UCSD-AML1 (cell line): Measurements from ENCODE around the gene SLC29A3.
A peak's percentile ranks its signal among the peaks of the same experiment; 100 is the strongest.
"Not testable (repeated sequence)": the region's sequence is repeated elsewhere in the genome, so short reads cannot be mapped to it uniquely, and the experiment has no call there.

Experiments used
- DNase-seq: peaks from one replicate; lab custom pipeline; 2025; ENCODE audit not compliant: unreplicated experiment; lab: John Stamatoyannopoulos, UW

Gene SLC29A3

GRCh38 chr10:71283876-71284275, 35.2 kb upstream of the SLC29A3 start:
- DNase-seq, result no peak

- DNase-seq, result no peak
Observed at GRCh38 chr10:71284544-71285179, 34.4 kb upstream of the SLC29A3 start.

GRCh38 chr10:71285180-71285545, 33.9 kb upstream of the SLC29A3 start:
- peak; percentile 39 for DNase-seq

GRCh38 chr10:71285986-71286385, 33.1 kb upstream of the SLC29A3 start:
- DNase-seq, result no peak

- DNase-seq, result no peak
Observed at GRCh38 chr10:71286521-71287294, 32.4 kb upstream of the SLC29A3 start.

- DNase-seq, result no peak
Observed at GRCh38 chr10:71287456-71287855, 31.6 kb upstream of the SLC29A3 start.

- no peak for DNase-seq
Observed at GRCh38 chr10:71288461-71288860, 30.6 kb upstream of the SLC29A3 start.

- peak; percentile 80 for DNase-seq
Observed at GRCh38 chr10:71289421-71290130, 29.5 kb upstream of the SLC29A3 start.

- DNase-seq, result no peak
Observed at GRCh38 chr10:71290331-71290730, 28.7 kb upstream of the SLC29A3 start.

- DNase-seq, result no peak
Observed at GRCh38 chr10:71290806-71291527, 28.1 kb upstream of the SLC29A3 start.

- DNase-seq, result no peak
Observed at GRCh38 chr10:71291528-71291900, 27.5 kb upstream of the SLC29A3 start.

- no peak for DNase-seq
Observed at GRCh38 chr10:71292624-71293445, 26.2 kb upstream of the SLC29A3 start.

- no peak for DNase-seq
Observed at GRCh38 chr10:71293446-71294084, 25.5 kb upstream of the SLC29A3 start.

GRCh38 chr10:71294091-71294561, 24.9 kb upstream of the SLC29A3 start:
- DNase-seq, result no peak

- DNase-seq, result no peak
Observed at GRCh38 chr10:71294856-71295255, 24.2 kb upstream of the SLC29A3 start.

GRCh38 chr10:71295641-71296040, 23.4 kb upstream of the SLC29A3 start:
- no peak for DNase-seq

- DNase-seq, result no peak
Observed at GRCh38 chr10:71296086-71296485, 23.0 kb upstream of the SLC29A3 start.

GRCh38 chr10:71296811-71297210, 22.2 kb upstream of the SLC29A3 start:
- not testable (repeated sequence) for DNase-seq

GRCh38 chr10:71297343-71297742, 21.7 kb upstream of the SLC29A3 start:
- DNase-seq, result no peak
